GM23248 (cell line): ENCODE results near the gene RASSF3. TPM values are rescaled to one million over a fixed set of nuclear protein-coding genes. Genes with fewer than 3 reads are reported as not detected.

Experiments used
- DNase-seq: peaks from one replicate; pipeline ENCODE4 v3.0.0-alpha.2; 2015
- H2AFZ ChIP-seq: fragments of 200-600 bp; sonication (generic); 2 replicates; pipeline ENCODE4 v1.6.1; 2016; ENCODE audit warnings: antibody characterized with exemption
- H3F3A ChIP-seq: fragments of 200-600 bp; sonication (generic); 2 replicates; pipeline ENCODE4 v1.6.1; 2016; ENCODE audit warnings: mild to moderate bottlenecking, antibody characterized with exemption, mixed run types; ENCODE audit not compliant: insufficient read depth
- H3K27ac ChIP-seq: fragments of 200-600 bp; sonication (generic); 2 replicates; pipeline ENCODE4 v1.5.1; 2016; ENCODE audit warnings: mild to moderate bottlenecking
- H3K27me3 ChIP-seq: fragments of 200-600 bp; sonication (generic); replicated peaks from 2 replicates; pipeline ENCODE4 v1.6.1; 2016; ENCODE audit warnings: mild to moderate bottlenecking; ENCODE audit not compliant: insufficient read depth
- H3K36me3 ChIP-seq: fragments of 200-600 bp; sonication (generic); 2 replicates; pipeline ENCODE4 v1.6.1; 2016; ENCODE audit warnings: low read depth, mild to moderate bottlenecking
- H3K4me1 ChIP-seq: fragments of 200-600 bp; sonication (generic); 2 replicates; pipeline ENCODE4 v1.6.1; 2016; ENCODE audit warnings: mild to moderate bottlenecking; ENCODE audit not compliant: insufficient read depth
- H3K4me2 ChIP-seq: fragments of 200-600 bp; sonication (generic); one replicate; pipeline ENCODE4 v1.6.1; 2016; ENCODE audit warnings: mild to moderate bottlenecking; ENCODE audit not compliant: unreplicated experiment
- H3K4me3 ChIP-seq: fragments of 200-600 bp; sonication (generic); 2 replicates; pipeline ENCODE4 v1.5.1; 2016; ENCODE audit warnings: mild to moderate bottlenecking
- H3K79me2 ChIP-seq: fragments of 200-600 bp; sonication (generic); 2 replicates; pipeline ENCODE4 v1.6.1; 2016; ENCODE audit warnings: mild to moderate bottlenecking; ENCODE audit not compliant: insufficient read depth
- H3K9ac ChIP-seq: fragments of 200-600 bp; sonication (generic); 2 replicates; pipeline ENCODE4 v1.6.1; 2016; ENCODE audit warnings: mild to moderate bottlenecking
- H3K9me2 ChIP-seq: fragments of 200-600 bp; sonication (generic); 2 replicates; pipeline ENCODE4 v1.6.1; 2016; ENCODE audit warnings: mixed run types, mild to moderate bottlenecking, moderate library complexity; ENCODE audit not compliant: insufficient read depth
- H3K9me3 ChIP-seq: fragments of 200-600 bp; sonication (generic); one replicate; pipeline ENCODE4 v1.6.1; 2017; ENCODE audit warnings: low read depth
- H4K20me1 ChIP-seq: fragments of 200-600 bp; sonication (generic); 2 replicates; pipeline ENCODE4 v1.6.0; 2016; ENCODE audit not compliant: insufficient read depth
- EZH2 ChIP-seq: fragments of 200-600 bp; sonication (generic); IDR thresholded peaks from 2 replicates; pipeline ENCODE4 v1.6.1; 2018; ENCODE audit warnings: antibody characterized with exemption, mild to moderate bottlenecking; ENCODE audit not compliant: insufficient read depth, poor library complexity, severe bottlenecking
- EZH2phosphoT487 ChIP-seq: fragments of 200-600 bp; sonication (generic); IDR thresholded peaks from 2 replicates; pipeline ENCODE4 v1.6.1; 2018; ENCODE audit warnings: antibody characterized with exemption, moderate library complexity, mild to moderate bottlenecking, low read depth; ENCODE audit not compliant: insufficient read depth
- WGBS, 2 experiments: methylation state at CpG; one replicate each; pipeline ENCODE4 v1.1.6; 2015 to 2017; ENCODE audit warnings: low lambda C conversion rate in 2 of 2, low coverage in 1 of 2; ENCODE audit errors: missing lambda C conversion rate in 2 of 2; 5-methylcytosine and 5-hydroxymethylcytosine counted together
- in situ Hi-C: fragments of 300-500 bp; cut with MboI; formaldehyde crosslinking; loops from 2 replicates; pipeline ENCODE4 v1.15.0; 2020
- polyA plus RNA-seq: library from polyadenylated mRNA; unstranded; fragments of >200 nt; fragmentation: Nextera tagmentation; extraction: Ambion mirVana; gene quantifications from 2 replicates; pipeline ENCODE4 v1.2.1, GENCODE V29; 2016
- total RNA-seq: library from RNA; depleted of rRNA; stranded (reverse); fragments of >200 nt; shearing (Covaris generic); gene quantifications from 2 replicates; pipeline ENCODE4 v1.2.3, GENCODE V29; 2014

The RASSF3 gene
- total and polyA plus RNA-seq, 2 experiments from 2014 or later = 1.9 to 4.9 TPM

DNA sequence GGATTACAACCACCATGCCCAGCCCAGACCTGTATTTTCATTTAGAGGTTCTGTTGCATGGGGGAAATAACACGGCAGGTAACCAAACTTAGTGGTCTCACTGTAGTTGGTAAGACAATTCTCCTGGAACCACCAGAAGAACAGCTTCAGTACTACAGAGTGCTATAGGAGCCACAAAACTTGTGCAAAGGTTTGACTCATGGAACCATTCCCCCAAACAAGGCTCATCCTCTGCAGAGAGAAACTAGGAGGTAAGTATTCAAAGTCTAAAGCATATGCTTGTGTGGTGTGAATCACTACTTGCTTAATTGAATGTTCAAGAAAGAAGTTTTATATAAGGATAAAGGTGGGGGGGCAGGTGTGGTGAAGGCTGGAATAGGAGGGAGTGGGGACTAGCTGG lies 90.2 kb downstream of the RASSF3 start:
- Histone ChIP-seq H3K4me3 (no peak overlapping the region), H3K79me2 (no peaks in the 10 kb centered on the region), H3K9me2 (no peaks in the 10 kb centered on the region), H3K27ac (no peak overlapping the region), H3F3A (0 out of 2 replicates have a peak, but pooled peaks cover 7% of the 10 kb centered on the region), H4K20me1 (no peaks in the 10 kb centered on the region), H3K27me3 (no peaks in the 10 kb centered on the region), H3K36me3 (no peaks in the 10 kb centered on the region), H2AFZ (no peak overlapping the region), H3K9ac (no peak overlapping the region), H3K4me2 (no peak overlapping the region), H3K9me3 (no peaks in the 10 kb centered on the region), H3K4me1 (no peaks in the 10 kb centered on the region)
- peak; percentile 4 for DNase-seq
- TF ChIP-seq EZH2phosphoT487 (no peak), EZH2 (no peak)
- 95 to 100% methylated on average over 1 of the region's 1 CpG for WGBS, 2 experiments
- in situ Hi-C loops = loop anchor here (5.0 kb wide), 1 partner anchor 143 kb away; no protein-coding TSS in a partner anchor

DNA sequence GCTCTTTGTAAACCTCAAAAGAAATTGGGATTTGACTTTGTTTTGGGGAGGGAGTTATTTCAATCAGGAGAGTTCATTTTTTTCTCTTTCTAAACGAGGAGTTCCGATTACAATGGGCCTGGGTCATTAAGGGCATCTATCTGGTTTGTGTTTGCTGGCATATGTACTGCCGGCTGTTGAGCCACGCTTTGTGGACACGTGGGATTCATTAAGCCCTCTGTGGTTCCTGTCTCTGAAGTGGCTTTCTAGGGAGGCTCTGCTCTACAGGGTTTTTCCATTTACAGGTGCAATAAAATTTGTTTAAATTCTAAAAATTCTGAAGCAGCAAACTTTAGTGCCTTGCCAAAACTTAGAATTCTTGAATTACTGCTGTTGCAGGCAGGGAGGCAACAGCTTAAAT lies 91.0 kb downstream of the RASSF3 start:
- H3K79me2 ChIP-seq = no peaks in the 10 kb centered on the region
- 49 to 58% methylated on average over 5 of the region's 5 CpGs for WGBS, 2 experiments
- H4K20me1 ChIP-seq = no peaks in the 10 kb centered on the region
- in situ Hi-C loops = loop anchor here (5.0 kb wide), 1 partner anchor 144 kb away; no protein-coding TSS in a partner anchor
- H3K9me2 ChIP-seq = no peaks in the 10 kb centered on the region
- H3K9me3 ChIP-seq = no peaks in the 10 kb centered on the region
- H3K27ac ChIP-seq = no peak overlapping the region
- H3K36me3 ChIP-seq = no peaks in the 10 kb centered on the region
- no peaks in the 10 kb centered on the region for H3K4me1 ChIP-seq
- no peak overlapping the region for H3K4me2 ChIP-seq
- no peak overlapping the region for H3K4me3 ChIP-seq
- no peak overlapping the region for H2AFZ ChIP-seq
- H3K27me3 ChIP-seq = no peaks in the 10 kb centered on the region
- no peak for TF ChIP-seq EZH2phosphoT487
- TF ChIP-seq EZH2 = no peak
- DNase-seq = no peak
- H3K9ac ChIP-seq = no peak overlapping the region
- H3F3A ChIP-seq = 0 out of 2 replicates have a peak, but pooled peaks cover 7% of the 10 kb centered on the region

DNA sequence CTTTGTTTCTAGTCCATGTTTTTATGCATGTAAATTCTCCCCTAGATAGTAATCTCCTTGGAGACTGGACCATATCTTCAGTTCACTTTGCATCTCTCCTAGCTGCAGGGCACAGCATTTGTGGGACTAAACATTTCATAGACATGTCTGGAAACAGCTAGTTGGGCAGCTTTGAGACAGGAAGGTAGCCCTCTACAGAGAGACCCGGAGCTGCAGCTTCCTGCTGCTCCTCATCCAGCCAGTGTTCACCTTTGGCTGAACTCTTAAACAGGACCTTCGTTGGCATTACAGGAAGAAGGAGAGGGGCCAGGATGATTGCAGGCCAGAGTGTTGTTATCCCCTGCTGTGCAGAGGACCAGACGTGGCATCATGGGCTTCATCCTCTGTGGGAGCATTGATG lies 96.0 kb downstream of the RASSF3 start:
- no peak for DNase-seq
- in situ Hi-C loops = no loop called here
- no peaks in the 10 kb centered on the region for H3F3A ChIP-seq

DNA sequence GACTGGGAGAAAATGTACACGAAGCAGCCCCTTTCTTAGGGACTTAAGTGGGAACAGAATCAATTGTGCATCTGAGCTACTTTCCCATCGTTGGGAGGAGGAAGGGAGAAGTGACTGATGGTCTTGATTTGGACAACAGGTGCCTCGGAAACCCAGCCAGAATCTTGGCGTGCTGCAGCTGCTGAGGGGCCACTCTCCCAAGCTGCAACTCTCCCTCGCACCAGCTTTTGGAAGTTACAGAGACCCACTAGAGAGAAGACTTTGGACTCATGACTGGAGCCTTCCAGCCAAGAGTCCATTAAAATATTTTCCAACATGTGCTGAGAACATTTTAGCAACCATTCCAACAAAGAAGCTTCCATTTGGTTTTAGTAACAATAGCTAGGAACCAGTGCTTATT lies 96.6 kb downstream of the RASSF3 start:
- Histone ChIP-seq H3F3A (no peaks in the 10 kb centered on the region), H3K4me3 (no peak overlapping the region), H3K36me3 (no peaks in the 10 kb centered on the region), H3K4me2 (no peak overlapping the region), H3K9me3 (no peaks in the 10 kb centered on the region), H3K27ac (no peak overlapping the region), H3K9ac (no peak overlapping the region), H3K9me2 (no peaks in the 10 kb centered on the region), H3K27me3 (no peaks in the 10 kb centered on the region), H4K20me1 (no peaks in the 10 kb centered on the region), H3K4me1 (no peaks in the 10 kb centered on the region), H3K79me2 (no peaks in the 10 kb centered on the region), H2AFZ (no peak overlapping the region)
- no peak for TF ChIP-seq EZH2
- no peak for TF ChIP-seq EZH2phosphoT487
- no peak for DNase-seq
- 30 to 34% methylated on average over 5 of the region's 5 CpGs for WGBS, 2 experiments
- in situ Hi-C loops = no loop called here

More for the DNA sequence above, 96.0 kb downstream of the RASSF3 start:
- Histone ChIP-seq H3K9ac (no peak overlapping the region), H3K9me3 (no peaks in the 10 kb centered on the region), H3K27me3 (no peaks in the 10 kb centered on the region), H3K4me1 (no peaks in the 10 kb centered on the region), H3K79me2 (no peaks in the 10 kb centered on the region), H4K20me1 (no peaks in the 10 kb centered on the region), H3K36me3 (no peaks in the 10 kb centered on the region), H2AFZ (no peak overlapping the region), H3K4me3 (no peak overlapping the region), H3K9me2 (no peaks in the 10 kb centered on the region), H3K27ac (no peak overlapping the region), H3K4me2 (no peak overlapping the region)
- no peak for TF ChIP-seq EZH2
- TF ChIP-seq EZH2phosphoT487 = no peak
- WGBS, 2 experiments = 38 to 41% methylated on average over 3 of the region's 3 CpGs

DNA sequence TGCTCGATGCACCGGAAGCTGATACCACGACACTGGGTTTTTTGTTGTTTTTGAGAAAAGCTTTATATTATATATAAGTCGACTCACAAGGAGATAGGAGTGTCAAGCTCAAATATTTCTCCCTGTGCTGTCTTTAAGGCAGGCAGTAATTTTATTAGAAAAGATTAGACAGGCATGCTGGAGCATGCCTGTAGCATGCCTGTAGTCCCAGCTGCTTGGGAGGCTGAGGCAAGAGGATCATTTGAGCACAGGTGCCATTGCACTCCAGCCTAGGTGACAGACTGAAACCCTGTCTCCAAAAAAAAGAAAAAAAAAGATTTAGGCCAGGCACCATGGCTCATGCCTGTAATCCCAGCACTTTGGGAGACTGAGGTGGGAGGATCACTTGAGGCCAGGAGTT lies 97.1 kb downstream of the RASSF3 start:
- Histone ChIP-seq H3K9me2 (no peaks in the 10 kb centered on the region), H3K9ac (no peak overlapping the region), H2AFZ (no peak overlapping the region), H3K27ac (no peak overlapping the region), H3K79me2 (no peaks in the 10 kb centered on the region), H3K9me3 (no peaks in the 10 kb centered on the region), H4K20me1 (no peaks in the 10 kb centered on the region), H3K4me2 (no peak overlapping the region), H3K36me3 (no peaks in the 10 kb centered on the region), H3K27me3 (no peaks in the 10 kb centered on the region), H3F3A (no peaks in the 10 kb centered on the region), H3K4me3 (no peak overlapping the region), H3K4me1 (no peaks in the 10 kb centered on the region)
- 39 to 49% methylated on average over 4 of the region's 4 CpGs for WGBS, 2 experiments
- DNase-seq = no peak
- no peak for TF ChIP-seq EZH2phosphoT487
- no peak for TF ChIP-seq EZH2
- in situ Hi-C loops = no loop called here
